OCI-LY1 (cell line): ENCODE measurements around the gene CDK5RAP2.

Experiments used
- EZH2 ChIP-seq: fragments of 200-600 bp; sonication (generic), shearing (Covaris generic); IDR thresholded peaks from 2 replicates; pipeline ENCODE4 v1.8.0; 2017; ENCODE audit warnings: borderline replicate concordance, mixed run types, mild to moderate bottlenecking, antibody characterized with exemption, low read length, moderate library complexity, mixed read lengths
- TF ChIP-seq, protein P1 (sequence below): fragments of 200-600 bp; sonication (generic), shearing (Covaris generic); IDR thresholded peaks from 2 replicates; pipeline ENCODE4 v1.5.1; 2017; ENCODE audit warnings: mild to moderate bottlenecking, antibody characterized with exemption, low read length, moderate library complexity, mixed read lengths

GRCh38 chr9:120433701-120434100 lies 146.3 kb downstream of the CDK5RAP2 start:
- TF ChIP-seq EZH2: no peak
- TF ChIP-seq, protein P1, sequence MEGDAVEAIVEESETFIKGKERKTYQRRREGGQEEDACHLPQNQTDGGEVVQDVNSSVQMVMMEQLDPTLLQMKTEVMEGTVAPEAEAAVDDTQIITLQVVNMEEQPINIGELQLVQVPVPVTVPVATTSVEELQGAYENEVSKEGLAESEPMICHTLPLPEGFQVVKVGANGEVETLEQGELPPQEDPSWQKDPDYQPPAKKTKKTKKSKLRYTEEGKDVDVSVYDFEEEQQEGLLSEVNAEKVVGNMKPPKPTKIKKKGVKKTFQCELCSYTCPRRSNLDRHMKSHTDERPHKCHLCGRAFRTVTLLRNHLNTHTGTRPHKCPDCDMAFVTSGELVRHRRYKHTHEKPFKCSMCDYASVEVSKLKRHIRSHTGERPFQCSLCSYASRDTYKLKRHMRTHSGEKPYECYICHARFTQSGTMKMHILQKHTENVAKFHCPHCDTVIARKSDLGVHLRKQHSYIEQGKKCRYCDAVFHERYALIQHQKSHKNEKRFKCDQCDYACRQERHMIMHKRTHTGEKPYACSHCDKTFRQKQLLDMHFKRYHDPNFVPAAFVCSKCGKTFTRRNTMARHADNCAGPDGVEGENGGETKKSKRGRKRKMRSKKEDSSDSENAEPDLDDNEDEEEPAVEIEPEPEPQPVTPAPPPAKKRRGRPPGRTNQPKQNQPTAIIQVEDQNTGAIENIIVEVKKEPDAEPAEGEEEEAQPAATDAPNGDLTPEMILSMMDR: no peak
